ENCODE measurements around the gene HDAC7.

DNA sequence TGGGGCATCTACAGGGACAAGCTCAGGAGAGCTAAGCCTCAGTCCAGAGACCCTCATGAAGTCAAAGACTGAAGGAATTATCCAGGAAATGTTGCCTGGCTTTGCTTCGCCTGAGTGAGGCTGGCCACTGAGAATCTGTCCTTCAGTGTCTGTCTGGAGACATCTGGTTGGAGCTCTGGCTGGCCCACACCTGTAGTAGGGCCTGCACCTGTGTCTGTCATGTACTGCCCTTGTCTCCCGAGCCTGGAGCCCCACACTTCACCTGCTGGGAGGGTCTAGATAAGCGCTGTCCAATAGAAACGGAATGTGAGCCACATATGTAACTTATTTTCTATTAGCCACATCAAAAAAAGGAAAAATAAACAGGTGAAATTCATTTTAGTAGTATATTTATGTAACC lies 9.9 kb upstream of the HDAC7 start:
- TF ChIP-seq, protein P1, sequence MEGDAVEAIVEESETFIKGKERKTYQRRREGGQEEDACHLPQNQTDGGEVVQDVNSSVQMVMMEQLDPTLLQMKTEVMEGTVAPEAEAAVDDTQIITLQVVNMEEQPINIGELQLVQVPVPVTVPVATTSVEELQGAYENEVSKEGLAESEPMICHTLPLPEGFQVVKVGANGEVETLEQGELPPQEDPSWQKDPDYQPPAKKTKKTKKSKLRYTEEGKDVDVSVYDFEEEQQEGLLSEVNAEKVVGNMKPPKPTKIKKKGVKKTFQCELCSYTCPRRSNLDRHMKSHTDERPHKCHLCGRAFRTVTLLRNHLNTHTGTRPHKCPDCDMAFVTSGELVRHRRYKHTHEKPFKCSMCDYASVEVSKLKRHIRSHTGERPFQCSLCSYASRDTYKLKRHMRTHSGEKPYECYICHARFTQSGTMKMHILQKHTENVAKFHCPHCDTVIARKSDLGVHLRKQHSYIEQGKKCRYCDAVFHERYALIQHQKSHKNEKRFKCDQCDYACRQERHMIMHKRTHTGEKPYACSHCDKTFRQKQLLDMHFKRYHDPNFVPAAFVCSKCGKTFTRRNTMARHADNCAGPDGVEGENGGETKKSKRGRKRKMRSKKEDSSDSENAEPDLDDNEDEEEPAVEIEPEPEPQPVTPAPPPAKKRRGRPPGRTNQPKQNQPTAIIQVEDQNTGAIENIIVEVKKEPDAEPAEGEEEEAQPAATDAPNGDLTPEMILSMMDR (IDR thresholded peaks at IDR 0.05; ENCODE audit: low read depth, low read length, poor library complexity, severe bottlenecking): no peak
- no peak for TF ChIP-seq EZH2phosphoT487 (IDR thresholded peaks at IDR 0.05; ENCODE audit: borderline replicate concordance, low read length)
